HG02678 (cell line): ENCODE data around the gene SPINK14.

Experiments used
- ATAC-seq: cut with Tn5 transposase; IDR thresholded peaks from one replicate; pipeline ENCODE4 v1.9.1; 2021; ENCODE audit warnings: mild to moderate bottlenecking, moderate library complexity; ENCODE audit not compliant: unreplicated experiment

SPINK14 gene

DNA sequence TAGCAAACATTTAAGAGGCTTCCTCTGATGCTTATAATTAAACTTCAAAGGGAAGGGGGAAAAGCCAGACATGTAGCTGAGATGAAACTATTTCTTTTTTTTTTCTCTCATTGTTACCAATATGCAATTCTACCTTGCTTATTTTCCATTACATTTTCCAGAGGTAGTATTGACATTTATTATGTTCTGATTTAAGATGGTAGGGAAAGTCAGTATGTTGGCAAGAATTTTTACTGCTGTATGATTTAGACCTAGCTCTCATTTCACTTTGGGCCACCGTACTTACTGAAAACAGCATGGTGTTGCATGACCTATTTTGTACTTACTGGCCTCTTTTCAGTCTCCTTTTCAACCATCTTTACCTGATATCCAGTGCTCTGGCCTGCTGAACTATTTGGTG, 24.9 kb downstream of the SPINK14 start:
- no peak for ATAC-seq

GRCh38 chr5:148201151-148201550, 32.8 kb downstream of the SPINK14 start:
- no peak for ATAC-seq

- ATAC-seq: no peak
Measured at GRCh38 chr5:148202531-148203203, 34.3 kb downstream of the SPINK14 start, which contains the start of gene SPINK6. Gene SPINK6, plus strand, starts transcription at chr5:148203042. Its CDS starts 55 bp downstream, at chr5:148203097.

- no peak for ATAC-seq
Measured at GRCh38 chr5:148205044-148205806, 36.9 kb downstream of the SPINK14 start.

DNA sequence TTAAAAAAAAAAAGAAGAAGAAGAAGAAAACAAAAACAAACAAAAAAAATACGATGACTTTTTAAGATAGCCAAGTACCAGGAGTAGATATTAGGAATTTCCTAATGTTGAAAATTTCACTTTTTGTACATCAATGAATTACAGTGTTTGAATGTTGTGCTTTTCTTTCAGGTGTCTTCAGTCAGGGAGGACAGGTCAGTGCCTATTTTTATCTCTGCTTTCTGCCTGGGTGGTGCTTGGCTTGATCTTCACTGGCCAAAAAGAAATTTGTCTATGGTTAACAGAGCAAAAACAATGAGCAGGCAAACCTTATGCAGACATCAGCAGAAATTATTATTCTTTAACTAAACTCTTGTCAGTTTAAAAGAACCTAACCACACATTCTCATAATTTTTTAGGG, 37.5 kb downstream of the SPINK14 start:
- ATAC-seq: no peak

- no peak for ATAC-seq
Measured at GRCh38 chr5:148206620-148207019, 38.3 kb downstream of the SPINK14 start.

DNA sequence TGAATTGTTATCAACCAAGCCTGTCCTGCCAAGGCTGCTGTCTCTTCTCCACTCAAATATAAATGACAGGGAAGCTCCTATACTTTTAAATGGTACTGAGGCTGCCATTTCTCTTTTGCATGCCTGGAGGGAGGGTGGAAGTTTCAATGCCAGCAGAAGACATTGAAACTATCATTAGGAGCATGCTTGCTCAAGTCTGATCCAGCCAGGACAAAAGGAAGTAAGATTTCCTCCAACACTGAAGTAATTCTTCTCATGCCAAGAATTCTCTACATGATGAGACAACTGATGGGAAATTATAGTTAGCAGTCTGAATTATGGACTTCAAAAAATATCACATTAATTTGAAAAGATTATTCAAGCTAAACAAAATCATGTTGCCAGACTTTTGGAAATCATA, 39.9 kb downstream of the SPINK14 start:
- no peak for ATAC-seq

- ATAC-seq: no peak
Measured at GRCh38 chr5:148209151-148209770, 40.9 kb downstream of the SPINK14 start.

- ATAC-seq: no peak
Measured at GRCh38 chr5:148214665-148215185, 46.4 kb downstream of the SPINK14 start.

DNA sequence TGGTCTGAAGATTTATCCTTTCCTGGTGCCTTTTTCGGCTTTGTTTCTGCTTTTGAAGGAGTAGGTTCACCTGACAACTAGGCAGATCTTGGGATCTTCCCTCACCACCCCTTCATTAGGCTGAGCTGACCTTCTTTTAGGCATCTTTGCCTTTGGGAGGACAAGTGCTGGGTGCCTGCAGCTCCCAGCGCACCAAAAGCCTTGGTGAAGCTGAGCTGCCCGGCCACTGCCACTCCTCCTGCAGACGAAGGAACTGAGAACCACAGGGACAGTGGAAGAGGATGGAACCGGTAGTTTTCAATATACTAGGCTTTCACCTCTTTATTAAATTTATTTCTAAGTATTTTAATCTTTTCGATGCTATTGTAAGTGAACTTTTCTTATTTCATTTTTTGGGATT, 53.2 kb downstream of the SPINK14 start:
- no peak for ATAC-seq

DNA sequence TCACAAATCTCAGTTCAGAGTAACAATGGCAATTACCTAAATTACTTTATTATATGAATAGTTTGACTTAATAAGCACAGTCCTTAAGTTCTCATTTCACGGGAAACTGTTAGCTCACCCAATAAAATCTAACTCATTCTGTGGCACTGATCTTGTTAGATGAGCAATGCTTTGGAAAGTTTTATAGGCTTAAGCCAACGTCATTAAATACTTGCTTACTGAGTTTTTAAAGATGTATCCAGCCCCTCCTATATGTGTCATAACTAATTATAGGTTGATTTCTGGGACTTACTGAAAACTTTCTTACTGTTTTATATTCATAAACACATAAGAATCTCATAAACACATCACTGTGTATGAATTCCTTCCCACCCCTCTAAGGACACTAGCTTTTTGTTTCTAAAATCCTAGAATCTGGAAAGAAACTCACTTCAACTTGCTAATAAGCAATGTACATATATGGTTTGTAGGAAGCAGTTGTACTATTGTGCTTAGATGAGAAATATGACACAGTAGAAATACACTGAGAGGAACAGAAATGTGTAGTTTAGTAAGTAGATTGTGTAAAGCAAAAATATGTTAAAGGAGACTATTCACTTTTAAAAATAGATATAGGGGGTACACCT, 55.9 kb downstream of the SPINK14 start:
- no peak for ATAC-seq
